ENCODE data around the gene AGT.

Gene AGT

DNA sequence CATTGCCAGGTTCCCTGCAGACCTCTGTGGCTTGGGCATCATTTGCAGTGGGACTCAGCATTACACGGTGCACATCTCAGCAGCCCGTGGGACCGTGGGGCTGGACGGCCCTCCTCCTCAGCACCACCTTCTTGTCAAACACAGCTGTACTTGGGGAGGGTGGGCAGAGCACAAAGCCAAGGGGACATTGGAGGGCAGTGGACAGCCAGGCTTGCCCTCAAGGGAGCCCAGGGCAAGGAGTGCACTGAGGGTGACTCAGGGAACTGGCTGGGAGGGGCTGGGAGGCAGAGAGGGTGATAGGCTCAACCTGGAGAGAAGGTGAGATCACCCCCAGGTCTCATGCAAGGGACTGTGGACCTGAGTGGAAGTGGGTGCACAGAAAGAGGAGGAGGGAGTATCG lies 36.7 kb upstream of the AGT start:
- TF ChIP-seq, protein P1, sequence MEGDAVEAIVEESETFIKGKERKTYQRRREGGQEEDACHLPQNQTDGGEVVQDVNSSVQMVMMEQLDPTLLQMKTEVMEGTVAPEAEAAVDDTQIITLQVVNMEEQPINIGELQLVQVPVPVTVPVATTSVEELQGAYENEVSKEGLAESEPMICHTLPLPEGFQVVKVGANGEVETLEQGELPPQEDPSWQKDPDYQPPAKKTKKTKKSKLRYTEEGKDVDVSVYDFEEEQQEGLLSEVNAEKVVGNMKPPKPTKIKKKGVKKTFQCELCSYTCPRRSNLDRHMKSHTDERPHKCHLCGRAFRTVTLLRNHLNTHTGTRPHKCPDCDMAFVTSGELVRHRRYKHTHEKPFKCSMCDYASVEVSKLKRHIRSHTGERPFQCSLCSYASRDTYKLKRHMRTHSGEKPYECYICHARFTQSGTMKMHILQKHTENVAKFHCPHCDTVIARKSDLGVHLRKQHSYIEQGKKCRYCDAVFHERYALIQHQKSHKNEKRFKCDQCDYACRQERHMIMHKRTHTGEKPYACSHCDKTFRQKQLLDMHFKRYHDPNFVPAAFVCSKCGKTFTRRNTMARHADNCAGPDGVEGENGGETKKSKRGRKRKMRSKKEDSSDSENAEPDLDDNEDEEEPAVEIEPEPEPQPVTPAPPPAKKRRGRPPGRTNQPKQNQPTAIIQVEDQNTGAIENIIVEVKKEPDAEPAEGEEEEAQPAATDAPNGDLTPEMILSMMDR (conservative IDR thresholded peaks at IDR 0.05; ENCODE audit: control insufficient read depth, insufficient read depth, low read depth, low read length): no peak
- H3K4me3 ChIP-seq (ENCODE audit: control insufficient read depth, low read depth, low read length): no peak overlapping the region
- no peak for DNase-seq (ENCODE audit: low read depth)

DNA sequence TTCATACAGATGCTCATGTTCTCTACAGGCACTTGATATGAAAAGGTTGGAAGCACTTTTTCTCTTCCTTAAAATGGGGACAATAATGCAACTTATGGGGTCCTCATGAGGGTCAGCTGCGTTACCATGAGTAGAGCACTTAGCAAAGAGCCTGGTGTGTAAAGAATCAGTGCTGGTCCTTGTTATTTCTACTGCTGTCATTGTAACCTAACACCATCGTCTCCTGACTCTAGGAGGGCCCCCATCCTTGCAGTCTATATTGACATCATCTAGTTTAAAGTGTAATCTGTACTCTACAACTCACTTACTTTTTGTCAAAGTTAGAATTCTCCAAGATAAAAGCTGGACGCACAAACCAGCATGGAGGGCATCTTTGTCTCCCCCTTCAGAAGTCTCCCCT lies 35.7 kb upstream of the AGT start:
- no peak overlapping the region for H3K4me3 ChIP-seq (ENCODE audit: control insufficient read depth, low read depth, low read length)
- DNase-seq (ENCODE audit: low read depth): no peak
- TF ChIP-seq, protein P1 (conservative IDR thresholded peaks at IDR 0.05; ENCODE audit: control insufficient read depth, insufficient read depth, low read depth, low read length): no peak

DNA sequence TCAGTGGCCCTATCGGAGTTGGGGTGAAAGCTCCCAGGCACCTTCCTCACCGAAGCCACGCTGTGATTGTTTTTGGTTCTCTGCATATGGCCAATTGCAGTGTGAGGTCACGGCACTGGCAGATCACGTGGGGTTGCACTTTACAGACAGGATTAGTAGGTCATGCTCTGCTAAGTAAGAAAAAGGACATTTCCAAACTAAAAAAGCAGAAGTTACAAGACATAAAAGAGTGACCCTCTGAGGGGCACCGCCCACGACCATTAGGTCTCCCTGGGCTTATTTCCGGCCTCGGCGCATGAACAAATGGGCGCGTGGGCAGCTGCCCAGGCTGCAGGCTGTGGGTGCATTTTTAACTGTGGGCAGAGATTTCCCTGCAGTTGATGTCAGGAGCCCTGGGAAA lies 35.2 kb upstream of the AGT start:
- no peak overlapping the region for H3K4me3 ChIP-seq (ENCODE audit: control insufficient read depth, low read depth, low read length)
- no peak for DNase-seq (ENCODE audit: low read depth)
- TF ChIP-seq, protein P1 (conservative IDR thresholded peaks at IDR 0.05; ENCODE audit: control insufficient read depth, insufficient read depth, low read depth, low read length): no peak

DNA sequence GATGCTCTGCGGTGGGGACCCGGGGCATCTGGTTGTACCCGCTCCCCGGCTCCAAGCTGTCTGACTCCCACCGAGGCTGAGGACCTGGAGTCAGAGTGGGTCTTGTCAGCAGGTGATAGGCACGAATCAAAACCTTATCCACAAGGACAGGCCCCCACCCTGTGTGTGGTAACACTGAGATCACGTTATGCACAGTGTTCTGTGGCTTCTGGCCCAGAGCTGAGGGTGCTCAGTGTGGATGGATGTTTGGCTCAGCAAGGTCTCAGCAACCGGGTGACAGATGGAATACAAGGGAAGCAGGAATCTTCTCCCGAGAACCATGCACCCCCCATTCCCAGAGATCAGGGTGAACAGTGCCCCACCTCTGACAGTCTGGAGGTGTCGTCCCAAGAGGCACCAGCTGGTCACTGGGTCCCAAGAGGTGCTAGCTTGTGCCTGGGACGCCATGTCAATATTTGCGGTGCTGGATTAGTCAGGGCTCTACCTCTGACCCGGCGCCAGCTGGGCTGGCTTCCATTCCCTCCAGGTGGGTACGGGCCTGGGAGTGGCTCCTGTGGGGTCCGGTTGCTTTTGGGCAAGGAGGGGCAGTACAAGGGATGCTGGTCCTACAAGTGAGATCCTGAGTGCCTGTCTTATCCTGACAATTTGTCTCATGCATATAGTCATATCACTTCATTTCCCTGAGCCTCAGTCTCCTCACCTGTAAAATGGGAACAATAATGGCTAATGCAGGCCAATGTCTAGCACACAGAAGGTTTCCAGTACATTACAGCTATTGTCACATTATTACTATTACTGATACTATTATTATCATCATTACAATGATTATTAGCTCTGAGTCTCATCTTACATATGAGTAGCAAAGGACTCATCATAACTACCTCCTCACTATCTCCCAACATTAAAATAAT lies 34.2 kb upstream of the AGT start:
- TF ChIP-seq, protein P1 (conservative IDR thresholded peaks at IDR 0.05; ENCODE audit: control insufficient read depth, insufficient read depth, low read depth, low read length): no peak
- DNase-seq (ENCODE audit: low read depth): no peak

DNA sequence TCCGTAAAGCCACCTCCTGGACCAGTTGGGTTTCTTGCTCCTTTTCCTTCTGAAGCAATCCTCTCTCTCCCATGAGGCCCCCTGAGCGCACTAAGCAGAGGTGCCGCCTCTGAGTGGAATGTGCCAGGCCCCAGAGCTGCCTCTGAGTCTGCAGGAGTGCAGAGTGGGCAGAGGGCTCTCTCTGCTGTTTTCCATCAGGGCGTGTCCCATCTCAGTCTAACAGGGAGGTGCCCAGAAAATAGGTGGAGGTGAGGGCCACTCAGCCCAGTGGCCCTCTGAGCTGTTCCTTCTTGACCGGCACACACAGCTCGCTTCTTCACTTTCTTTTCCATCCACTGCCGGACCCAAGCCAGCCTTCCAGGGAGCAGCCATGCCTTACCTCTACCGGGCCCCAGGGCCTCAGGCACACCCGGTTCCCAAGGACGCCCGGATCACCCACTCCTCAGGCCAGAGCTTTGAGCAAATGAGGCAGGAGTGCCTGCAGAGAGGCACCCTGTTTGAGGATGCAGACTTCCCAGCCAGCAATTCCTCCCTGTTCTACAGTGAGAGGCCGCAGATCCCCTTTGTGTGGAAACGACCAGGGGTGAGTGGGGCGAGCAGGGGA lies 33.3 kb upstream of the AGT start, which contains the start of gene CAPN9:
CAPN9 (plus strand) TSS at position 262 of the 604 bp plus-strand sequence; CDS start at position 371, 109 bp downstream.
- H3K4me3 ChIP-seq (ENCODE audit: control insufficient read depth, low read depth, low read length): no peak within 1 kb of the TSS
- TF ChIP-seq, protein P1 (conservative IDR thresholded peaks at IDR 0.05; ENCODE audit: control insufficient read depth, insufficient read depth, low read depth, low read length): no peak
- DNase-seq (ENCODE audit: low read depth): no peak

More for the DNA sequence above, 34.2 kb upstream of the AGT start:
- no peak overlapping the region for H3K4me3 ChIP-seq (ENCODE audit: control insufficient read depth, low read depth, low read length)

DNA sequence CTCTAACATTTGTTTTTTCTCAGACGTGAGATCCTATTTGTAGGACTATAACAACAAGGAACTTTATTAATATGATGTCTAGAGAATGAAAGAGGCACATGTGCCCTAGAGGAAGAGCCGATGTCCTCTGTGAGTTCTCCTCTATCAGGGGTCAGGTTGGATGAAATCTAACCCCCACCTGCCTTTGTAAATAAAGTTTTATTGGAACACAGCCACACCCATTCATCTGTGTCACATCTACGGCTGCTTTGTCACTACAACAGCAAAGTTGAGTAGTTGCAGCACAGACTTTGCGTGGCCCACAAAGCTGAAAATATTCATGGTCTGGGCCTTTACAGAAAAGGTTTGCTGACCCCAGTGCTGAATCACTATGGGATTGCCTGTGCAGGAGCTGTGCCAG lies 32.7 kb upstream of the AGT start:
- H3K4me3 ChIP-seq (ENCODE audit: control insufficient read depth, low read depth, low read length): no peak overlapping the region
- DNase-seq (ENCODE audit: low read depth): no peak
- TF ChIP-seq, protein P1 (conservative IDR thresholded peaks at IDR 0.05; ENCODE audit: control insufficient read depth, insufficient read depth, low read depth, low read length): no peak
